SK-N-SH treated with all-trans-retinoic acid at 6 μM for 48 hours (cell line): ENCODE results near the gene GRB14.

Experiments
- ESRRG ChIP-seq: fragments of 250-450 bp; sonication (Bioruptor Pico); IDR thresholded peaks from 2 replicates; pipeline ENCODE4 v1.6.1; 2021; ENCODE audit warnings: mild to moderate bottlenecking
- ZFP3 ChIP-seq: fragments of 250-450 bp; sonication (Bioruptor Pico); IDR thresholded peaks from 2 replicates; pipeline ENCODE4 v1.5.0; 2020; ENCODE audit warnings: mild to moderate bottlenecking, moderate library complexity

GRCh38 chr2:164554487-164554886, 66.8 kb downstream of the GRB14 start:
- TF ChIP-seq ESRRG, result no peak
- TF ChIP-seq ZFP3 (CRISPR knock-in tag), result no peak
